Astrocyte (in vitro differentiated cells and primary cell): ENCODE data around the gene PLAAT4. TPM values are rescaled to one million over a fixed set of nuclear protein-coding genes. Genes with fewer than 3 reads are reported as not detected.

Experiments
- DNase-seq: peaks from one replicate; pipeline ENCODE4 v3.0.0-alpha.2; 2010; ENCODE audit warnings: low read depth
- FAIRE-seq: peaks from 2 replicates; lab custom pipeline; 2011; peaks lifted over from hg19 to GRCh38; lab: Jason Lieb, UNC
- H2AFZ ChIP-seq: 2 replicates; pipeline ENCODE4 v1.6.0; 2012; ENCODE audit warnings: low read depth, low read length, inconsistent platforms
- H3K27ac ChIP-seq: 2 replicates; pipeline ENCODE4 v1.5.1; 2011; ENCODE audit warnings: low read depth, low read length, inconsistent platforms
- H3K27me3 ChIP-seq: 2 replicates; pipeline ENCODE4 v1.6.0; 2011; ENCODE audit warnings: low read length, inconsistent platforms; ENCODE audit not compliant: insufficient read depth
- H3K36me3 ChIP-seq: 2 replicates; pipeline ENCODE4 v1.5.1; 2011; ENCODE audit warnings: low read length, inconsistent platforms; ENCODE audit not compliant: insufficient read depth
- H3K4me1 ChIP-seq: 2 replicates; pipeline ENCODE4 v1.5.1; 2011; ENCODE audit warnings: low read length, inconsistent platforms; ENCODE audit not compliant: insufficient read depth
- H3K4me2 ChIP-seq: 2 replicates; pipeline ENCODE4 v1.6.0; 2012; ENCODE audit warnings: low read length, inconsistent platforms
- H3K4me3 ChIP-seq: 2 replicates; pipeline ENCODE4 v1.5.1; 2011; ENCODE audit warnings: low read depth, mild to moderate bottlenecking, low read length, inconsistent platforms; ENCODE audit not compliant: insufficient read depth
- H3K79me2 ChIP-seq: 2 replicates; pipeline ENCODE4 v1.6.0; 2012; ENCODE audit warnings: mild to moderate bottlenecking, low read length, inconsistent platforms; ENCODE audit not compliant: insufficient read depth
- H3K9ac ChIP-seq: 2 replicates; pipeline ENCODE4 v1.6.0; 2012; ENCODE audit warnings: mild to moderate bottlenecking, low read length, inconsistent platforms
- H3K9me3 ChIP-seq: 2 replicates; pipeline ENCODE4 v1.5.1; 2012; ENCODE audit warnings: low read depth, mild to moderate bottlenecking, low read length, inconsistent platforms; ENCODE audit not compliant: insufficient read depth
- H4K20me1 ChIP-seq: 2 replicates; pipeline ENCODE4 v1.6.0; 2012; ENCODE audit warnings: low read length, inconsistent platforms; ENCODE audit not compliant: insufficient read depth
- H3K27ac Mint-ChIP-seq: one replicate; pipeline ENCODE4 v1.8.0; 2021; ENCODE audit warnings: mild to moderate bottlenecking, mixed read lengths; ENCODE audit not compliant: unreplicated experiment
- H3K27me3 Mint-ChIP-seq: one replicate; pipeline ENCODE4 v1.8.0; 2021; ENCODE audit warnings: low read depth, mixed read lengths; ENCODE audit not compliant: unreplicated experiment
- H3K36me3 Mint-ChIP-seq: one replicate; pipeline ENCODE4 v1.8.0; 2021; ENCODE audit warnings: low read depth, mixed read lengths; ENCODE audit not compliant: unreplicated experiment
- H3K4me1 Mint-ChIP-seq: one replicate; pipeline ENCODE4 v1.8.0; 2021; ENCODE audit warnings: low read depth, mixed read lengths; ENCODE audit not compliant: unreplicated experiment
- H3K4me3 Mint-ChIP-seq: one replicate; pipeline ENCODE4 v1.8.0; 2021; ENCODE audit warnings: mild to moderate bottlenecking, moderate library complexity, mixed read lengths; ENCODE audit not compliant: unreplicated experiment
- H3K9me3 Mint-ChIP-seq: one replicate; pipeline ENCODE4 v1.8.0; 2021; ENCODE audit warnings: mild to moderate bottlenecking, mixed read lengths; ENCODE audit not compliant: unreplicated experiment
- EZH2 ChIP-seq: IDR thresholded peaks from 2 replicates; pipeline ENCODE4 v1.6.1; 2012; ENCODE audit warnings: mild to moderate bottlenecking, low read length, inconsistent platforms; ENCODE audit not compliant: insufficient read depth
- total RNA-seq: library from RNA; stranded (reverse); gene quantifications from 2 replicates; pipeline ENCODE4 v1.2.1, GENCODE V29; 2021
- TF ChIP-seq, protein P1 (sequence below): IDR thresholded peaks from 2 replicates; pipeline ENCODE4 v1.5.1; 2011; ENCODE audit warnings: low read depth, mild to moderate bottlenecking, inconsistent platforms, low read length, moderate library complexity; ENCODE audit not compliant: insufficient read depth

PLAAT4 gene
- total RNA-seq, 1 donor from 2014 or later = 4.9 TPM

DNA sequence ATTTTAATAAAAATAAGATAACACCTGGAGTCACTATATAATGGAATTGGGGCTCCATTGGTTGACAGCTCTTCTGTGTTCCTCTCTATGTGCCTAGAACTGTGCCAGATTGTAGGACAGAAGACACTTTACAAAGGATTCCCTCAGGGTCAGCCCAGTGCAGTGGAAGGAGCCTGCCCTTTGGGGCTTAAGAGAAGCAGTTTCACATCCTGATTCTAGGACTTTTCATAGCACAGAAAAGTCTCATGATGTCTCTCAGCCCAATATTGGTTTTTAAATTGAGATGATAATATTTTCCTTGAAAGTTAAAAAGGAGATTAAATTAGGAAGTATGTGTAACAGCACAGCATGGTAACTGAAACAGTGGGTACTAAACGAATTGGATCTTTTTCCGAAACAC, 7.1 kb downstream of the PLAAT4 start:
- Mint-ChIP-seq H3K27me3 (peaks cover 2% of the 10 kb centered on the region), H3K4me1 (no peaks in the 10 kb centered on the region), H3K4me3 (no peak overlapping the region), H3K9me3 (peaks cover 2% of the 10 kb centered on the region), H3K27ac (no peak overlapping the region), H3K36me3 (no peaks in the 10 kb centered on the region)
- no peak for DNase-seq
- FAIRE-seq = no peak
- no peaks in the 10 kb centered on the region for H3K27me3 ChIP-seq
- no peak for TF ChIP-seq EZH2
- TF ChIP-seq, protein P1, sequence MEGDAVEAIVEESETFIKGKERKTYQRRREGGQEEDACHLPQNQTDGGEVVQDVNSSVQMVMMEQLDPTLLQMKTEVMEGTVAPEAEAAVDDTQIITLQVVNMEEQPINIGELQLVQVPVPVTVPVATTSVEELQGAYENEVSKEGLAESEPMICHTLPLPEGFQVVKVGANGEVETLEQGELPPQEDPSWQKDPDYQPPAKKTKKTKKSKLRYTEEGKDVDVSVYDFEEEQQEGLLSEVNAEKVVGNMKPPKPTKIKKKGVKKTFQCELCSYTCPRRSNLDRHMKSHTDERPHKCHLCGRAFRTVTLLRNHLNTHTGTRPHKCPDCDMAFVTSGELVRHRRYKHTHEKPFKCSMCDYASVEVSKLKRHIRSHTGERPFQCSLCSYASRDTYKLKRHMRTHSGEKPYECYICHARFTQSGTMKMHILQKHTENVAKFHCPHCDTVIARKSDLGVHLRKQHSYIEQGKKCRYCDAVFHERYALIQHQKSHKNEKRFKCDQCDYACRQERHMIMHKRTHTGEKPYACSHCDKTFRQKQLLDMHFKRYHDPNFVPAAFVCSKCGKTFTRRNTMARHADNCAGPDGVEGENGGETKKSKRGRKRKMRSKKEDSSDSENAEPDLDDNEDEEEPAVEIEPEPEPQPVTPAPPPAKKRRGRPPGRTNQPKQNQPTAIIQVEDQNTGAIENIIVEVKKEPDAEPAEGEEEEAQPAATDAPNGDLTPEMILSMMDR = no peak
- no peak overlapping the region for H3K9ac ChIP-seq
- no peaks in the 10 kb centered on the region for H3K36me3 ChIP-seq
- H3K4me2 ChIP-seq = no peak overlapping the region
- H4K20me1 ChIP-seq = no peaks in the 10 kb centered on the region
- H3K79me2 ChIP-seq = no peaks in the 10 kb centered on the region
- H3K4me3 ChIP-seq = no peak overlapping the region
- H3K4me1 ChIP-seq = no peaks in the 10 kb centered on the region
- H3K9me3 ChIP-seq = no peaks in the 10 kb centered on the region
- H3K27ac ChIP-seq = no peak overlapping the region
- no peak overlapping the region for H2AFZ ChIP-seq

DNA sequence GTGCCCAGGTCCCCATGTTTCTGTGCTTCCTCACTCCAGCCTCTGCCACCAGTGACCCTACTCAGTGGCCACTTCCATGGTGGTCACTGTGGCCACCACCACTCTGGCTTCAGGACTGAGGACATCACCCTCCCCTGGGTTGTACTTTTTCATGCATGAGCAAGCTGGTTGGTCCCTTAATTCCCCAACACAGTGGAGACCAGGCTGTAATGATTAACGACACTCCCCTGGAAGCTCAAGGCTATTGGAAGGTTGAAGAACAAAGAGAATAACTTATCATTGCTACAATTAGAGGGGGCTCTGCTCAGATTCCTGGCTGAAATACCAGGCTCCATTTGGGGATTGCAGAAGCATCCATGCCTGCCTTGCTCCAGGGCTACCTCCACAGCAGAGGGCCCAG, 10.5 kb downstream of the PLAAT4 start:
- H3K27me3 ChIP-seq = no peaks in the 10 kb centered on the region
- DNase-seq (no peak), FAIRE-seq (no peak)
- TF ChIP-seq, protein P1 = no peak
- TF ChIP-seq EZH2 = no peak
- no peaks in the 10 kb centered on the region for H3K9me3 ChIP-seq
- no peaks in the 10 kb centered on the region for H3K4me1 ChIP-seq
- Mint-ChIP-seq H3K36me3 (no peaks in the 10 kb centered on the region), H3K27ac (no peak overlapping the region), H3K4me3 (no peak overlapping the region), H3K27me3 (peaks cover 6% of the 10 kb centered on the region), H3K4me1 (no peaks in the 10 kb centered on the region), H3K9me3 (peaks cover 2% of the 10 kb centered on the region)
- no peak overlapping the region for H3K4me2 ChIP-seq
- H3K4me3 ChIP-seq = no peak overlapping the region
- no peak overlapping the region for H2AFZ ChIP-seq
- H3K36me3 ChIP-seq = no peaks in the 10 kb centered on the region
- no peak overlapping the region for H3K9ac ChIP-seq
- H3K27ac ChIP-seq = no peak overlapping the region
- no peaks in the 10 kb centered on the region for H4K20me1 ChIP-seq
- H3K79me2 ChIP-seq = no peaks in the 10 kb centered on the region

DNA sequence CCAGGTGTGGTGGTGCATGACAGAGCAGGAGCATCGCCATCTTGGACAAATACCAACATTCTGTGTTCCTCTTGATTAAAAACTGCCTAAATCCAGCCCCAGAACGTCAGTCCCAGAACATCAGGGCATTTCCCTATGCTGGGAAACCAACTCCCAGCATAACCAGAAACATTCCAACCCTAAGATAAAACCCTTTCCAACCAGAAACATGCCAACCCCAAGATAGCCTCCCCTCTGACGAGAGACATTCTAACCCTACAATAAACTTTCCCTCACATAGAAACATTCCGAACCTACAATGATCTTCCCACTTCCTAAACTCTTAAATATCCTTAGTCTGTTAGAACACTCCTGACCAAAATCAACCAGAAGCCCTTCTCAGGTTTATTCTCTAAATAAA, 11.6 kb downstream of the PLAAT4 start:
- H3K9me3 Mint-ChIP-seq = peaks cover 2% of the 10 kb centered on the region
- FAIRE-seq = no peak
- H3K27ac ChIP-seq = no peak overlapping the region
- H4K20me1 ChIP-seq = no peaks in the 10 kb centered on the region
- H3K4me2 ChIP-seq = no peak overlapping the region
- H3K4me3 ChIP-seq = no peak overlapping the region
- H3K27ac Mint-ChIP-seq = no peak overlapping the region
- H3K4me3 Mint-ChIP-seq = no peak overlapping the region
- DNase-seq = no peak
- no peak overlapping the region for H3K9ac ChIP-seq
- H3K36me3 Mint-ChIP-seq = no peaks in the 10 kb centered on the region
- H3K27me3 ChIP-seq = no peaks in the 10 kb centered on the region
- no peaks in the 10 kb centered on the region for H3K4me1 ChIP-seq
- H3K36me3 ChIP-seq = no peaks in the 10 kb centered on the region
- H3K4me1 Mint-ChIP-seq = no peaks in the 10 kb centered on the region
- peaks cover 4% of the 10 kb centered on the region for H3K27me3 Mint-ChIP-seq
- no peak for TF ChIP-seq EZH2
- TF ChIP-seq, protein P1 = no peak
- H3K79me2 ChIP-seq = no peaks in the 10 kb centered on the region
- no peaks in the 10 kb centered on the region for H3K9me3 ChIP-seq
- no peak overlapping the region for H2AFZ ChIP-seq
